HG03108 (cell line): ENCODE data around the gene DMRT3.
"Not testable (repeated sequence)": the region's sequence is repeated elsewhere in the genome, so short reads cannot be mapped to it uniquely, and the experiment has no call there.

Source experiments
- ATAC-seq: cut with Tn5 transposase; IDR thresholded peaks from one replicate; pipeline ENCODE4 v1.9.1; 2021; ENCODE audit warnings: moderate library complexity; ENCODE audit not compliant: unreplicated experiment

Gene DMRT3

DNA sequence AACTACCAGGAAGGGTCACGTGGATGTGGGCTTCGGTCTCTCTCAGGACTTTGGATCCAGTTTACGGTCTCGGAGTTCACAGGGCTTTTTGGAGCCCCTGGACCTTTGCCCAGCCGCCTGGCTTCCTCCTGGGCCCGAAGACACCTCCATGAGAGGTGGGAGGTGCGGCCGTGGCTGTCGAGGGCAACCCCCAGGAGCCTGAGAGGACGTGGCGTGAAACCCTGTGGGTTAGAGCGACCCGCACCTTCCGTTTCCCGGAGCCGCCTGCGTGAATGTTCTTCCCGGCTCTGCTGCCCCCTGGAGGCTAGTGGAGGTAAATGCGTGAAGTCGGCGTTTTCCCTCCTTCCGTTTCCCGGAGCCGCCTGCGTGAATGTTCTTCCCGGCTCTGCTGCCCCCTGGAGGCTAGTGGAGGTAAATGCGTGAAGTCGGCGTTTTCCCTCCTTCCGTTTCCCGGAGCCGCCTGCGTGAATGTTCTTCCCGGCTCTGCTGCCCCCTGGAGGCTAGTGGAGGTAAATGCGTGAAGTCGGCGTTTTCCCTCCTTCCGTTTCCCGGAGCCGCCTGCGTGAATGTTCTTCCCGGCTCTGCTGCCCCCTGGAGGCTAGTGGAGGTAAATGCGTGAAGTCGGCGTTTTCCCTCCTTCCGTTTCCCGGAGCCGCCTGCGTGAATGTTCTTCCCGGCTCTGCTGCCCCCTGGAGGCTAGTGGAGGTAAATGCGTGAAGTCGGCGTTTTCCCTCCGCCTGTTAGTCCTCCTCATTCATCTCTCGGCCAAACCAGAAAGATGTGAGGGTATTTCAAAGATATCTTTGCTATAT is 22.1 kb downstream of the DMRT3 start:
- ATAC-seq = not testable (repeated sequence)

DNA sequence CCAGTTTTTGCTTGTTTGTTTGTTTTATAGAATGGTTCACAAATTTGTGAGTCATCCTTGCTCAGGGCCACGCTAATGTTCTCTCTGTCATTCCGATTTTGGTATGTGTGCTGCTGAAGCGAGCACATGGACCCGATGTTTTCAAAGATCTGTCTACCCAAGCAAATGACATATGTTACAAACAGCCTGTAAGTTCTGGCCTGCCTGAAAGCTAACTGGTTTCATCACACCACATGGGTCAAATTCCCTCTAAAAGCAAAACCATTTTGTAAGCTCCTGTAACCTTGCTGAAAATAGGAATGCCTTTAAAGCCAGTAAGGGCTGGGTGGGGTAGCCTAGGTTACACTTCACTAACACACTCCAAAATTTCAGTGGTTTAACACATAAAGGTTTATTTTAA is 25.4 kb downstream of the DMRT3 start:
- no peak for ATAC-seq

DNA sequence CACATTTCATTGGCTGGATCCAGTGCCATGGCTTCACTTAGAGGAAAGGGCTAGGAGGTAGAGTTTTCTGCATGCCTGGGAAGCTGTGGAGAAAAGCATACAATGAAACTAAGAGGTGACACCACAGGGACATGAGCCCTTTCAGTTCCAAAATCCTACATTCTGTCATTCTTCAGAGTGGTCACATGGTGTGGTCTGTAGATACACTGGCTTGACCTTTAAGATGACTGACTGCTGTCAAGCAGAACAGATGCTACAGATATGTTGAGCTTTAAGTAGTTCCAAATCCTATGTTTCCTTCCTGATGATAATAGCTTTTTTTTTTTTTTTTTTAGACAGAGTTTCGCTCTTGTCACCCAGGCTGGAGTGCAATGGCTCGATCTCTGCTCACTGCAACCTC is 26.2 kb downstream of the DMRT3 start:
- no peak for ATAC-seq

DNA sequence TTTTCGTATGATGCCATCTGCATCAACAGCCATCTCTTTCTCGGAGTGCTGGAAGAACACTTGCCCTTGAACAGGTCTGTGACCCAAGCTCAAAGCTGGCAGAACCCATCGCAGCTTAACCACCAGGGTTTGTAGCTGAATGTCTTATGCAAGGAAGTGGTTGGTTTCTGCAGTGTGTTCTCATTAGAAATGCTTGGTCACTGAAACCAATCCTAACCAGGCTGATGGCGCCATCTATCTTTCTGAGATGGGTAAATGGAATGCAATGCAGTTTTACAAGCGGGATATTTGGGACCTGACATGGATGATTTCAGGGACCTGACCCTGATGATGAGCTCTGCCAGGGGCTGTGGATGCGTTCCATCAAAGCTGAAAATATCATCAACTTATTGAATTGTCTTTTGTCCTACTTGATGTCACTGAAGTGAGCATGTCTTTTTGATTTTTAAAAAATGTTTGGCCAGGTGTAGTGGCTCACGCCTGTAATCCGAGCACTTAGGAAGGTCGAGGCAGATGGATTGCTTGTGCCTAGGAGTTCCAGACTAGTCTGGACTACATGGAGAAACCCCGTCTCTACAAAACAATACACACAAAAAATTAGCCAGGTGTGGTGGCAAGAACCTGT is 28.7 kb downstream of the DMRT3 start:
- ATAC-seq = peak; percentile 76

DNA sequence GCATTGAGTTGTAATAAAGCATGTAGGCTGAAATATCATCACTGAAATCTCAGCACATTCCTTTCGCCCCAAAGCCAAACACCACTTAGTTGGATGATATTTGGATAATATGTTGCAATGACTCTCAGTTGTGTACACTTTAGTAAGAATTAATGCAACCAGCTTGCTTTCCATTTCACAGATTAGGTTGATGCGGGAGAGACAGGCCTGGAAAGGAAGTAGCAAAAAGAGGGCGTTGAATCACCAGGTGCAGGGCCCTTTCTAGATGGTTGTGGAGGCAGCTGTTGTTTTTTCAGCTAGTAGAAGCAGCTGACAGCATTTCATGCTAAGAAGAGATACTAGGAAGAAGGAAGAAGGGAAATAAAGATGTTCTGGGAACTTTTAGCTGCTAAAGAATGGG is 30.9 kb downstream of the DMRT3 start:
- ATAC-seq = no peak

DNA sequence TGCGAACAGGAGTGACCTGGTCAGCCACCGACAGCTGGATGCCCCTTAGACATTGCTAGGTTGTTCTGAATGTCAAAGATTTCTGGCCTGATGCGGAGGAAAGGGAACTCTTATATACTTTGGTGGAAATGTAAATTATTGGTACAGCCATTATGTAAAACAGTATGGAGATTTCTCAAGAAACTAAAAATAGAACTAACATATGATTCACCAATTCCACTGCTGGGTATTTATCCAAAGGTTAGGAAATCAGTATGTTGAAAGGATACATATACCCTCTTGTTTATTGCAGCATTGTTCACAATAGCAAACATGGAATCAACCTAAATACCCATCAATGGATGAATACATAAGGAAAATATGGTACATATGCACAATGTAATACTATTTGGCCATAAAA is 31.8 kb downstream of the DMRT3 start:
- no peak for ATAC-seq

DNA sequence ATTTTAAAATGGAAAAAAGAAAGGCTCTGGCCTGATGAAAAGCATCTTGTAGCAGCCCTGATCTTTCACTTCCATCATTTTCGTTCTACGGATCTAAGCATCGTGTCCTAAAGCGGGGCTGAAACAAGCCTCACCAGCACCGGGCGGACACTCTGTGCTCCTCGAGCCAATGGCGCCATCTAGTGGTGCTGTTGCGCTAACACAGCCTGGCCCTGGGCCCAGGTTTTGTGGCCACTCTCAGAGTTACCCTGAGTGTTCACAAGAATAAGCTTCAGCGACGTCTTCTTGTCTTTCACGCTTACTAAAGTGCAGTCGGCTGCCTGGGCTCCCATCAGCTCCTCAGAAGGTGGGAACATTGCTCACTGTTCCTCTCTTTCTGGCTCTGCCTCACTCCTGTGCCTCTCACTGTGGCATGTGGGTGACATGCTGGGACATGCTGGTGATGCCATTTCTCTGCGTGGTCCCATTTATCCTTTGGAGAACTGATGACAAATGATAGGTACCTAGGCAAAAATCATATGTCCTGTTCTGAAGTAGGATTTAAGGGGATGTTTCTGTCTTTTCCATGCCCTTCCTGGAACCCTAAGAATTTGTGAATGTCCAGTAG is 32.7 kb downstream of the DMRT3 start:
- ATAC-seq = peak; percentile 82

DNA sequence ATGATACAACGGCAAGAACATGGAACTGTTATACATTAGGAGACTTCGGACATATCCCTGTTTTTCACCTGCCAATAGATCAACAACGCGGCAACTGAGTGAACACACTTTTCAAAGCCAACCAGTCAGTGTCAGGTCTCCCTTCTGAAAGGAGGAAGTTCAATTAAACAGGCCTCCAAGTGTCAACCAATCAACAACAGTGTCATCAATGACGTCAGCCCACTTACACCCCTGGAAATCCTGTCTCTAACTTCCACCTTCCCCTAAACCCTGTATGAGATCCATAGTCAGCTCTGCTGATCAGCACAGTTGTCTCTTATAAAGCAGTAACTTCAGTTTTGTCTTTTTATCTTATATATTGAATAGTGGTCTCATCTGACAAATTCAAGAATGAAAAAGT is 36.6 kb downstream of the DMRT3 start:
- ATAC-seq = no peak

DNA sequence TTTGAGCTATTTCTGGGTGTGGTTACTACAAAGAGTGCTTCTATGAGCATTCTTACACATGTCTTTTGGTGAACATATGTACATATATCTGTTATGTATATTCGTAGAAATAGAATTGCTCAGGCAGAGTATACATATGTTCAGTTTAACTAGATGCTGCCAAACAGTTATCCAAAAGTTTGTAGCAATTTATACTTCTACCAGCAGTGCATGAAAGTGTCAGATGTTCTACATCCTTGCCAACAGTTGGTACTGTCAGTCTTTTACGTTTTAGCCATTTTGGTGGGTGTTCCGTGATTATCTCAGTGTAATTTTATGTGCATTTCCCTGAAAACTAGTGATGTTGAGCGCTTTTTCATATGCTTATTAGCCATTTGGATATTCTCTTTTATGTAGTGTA is 37.8 kb downstream of the DMRT3 start:
- ATAC-seq = no peak

DNA sequence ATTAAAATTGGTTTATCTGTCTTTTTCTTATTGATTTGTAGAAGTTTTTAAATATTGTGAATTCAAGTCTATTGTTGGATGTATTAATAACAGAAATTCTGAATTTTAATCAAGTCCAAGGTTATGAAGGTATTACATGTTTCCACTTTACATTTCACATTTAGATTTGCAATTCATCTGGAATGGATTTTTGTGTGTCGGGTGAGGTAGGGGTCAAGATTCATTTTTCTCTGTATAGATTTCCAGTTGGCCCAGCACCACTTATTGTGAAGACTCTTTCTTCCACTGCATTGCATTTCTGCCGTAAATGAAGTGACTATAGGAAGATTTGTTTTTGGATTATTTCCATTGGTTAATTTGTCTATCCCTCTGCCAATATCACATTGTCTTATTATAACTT is 38.2 kb downstream of the DMRT3 start:
- no peak for ATAC-seq

DNA sequence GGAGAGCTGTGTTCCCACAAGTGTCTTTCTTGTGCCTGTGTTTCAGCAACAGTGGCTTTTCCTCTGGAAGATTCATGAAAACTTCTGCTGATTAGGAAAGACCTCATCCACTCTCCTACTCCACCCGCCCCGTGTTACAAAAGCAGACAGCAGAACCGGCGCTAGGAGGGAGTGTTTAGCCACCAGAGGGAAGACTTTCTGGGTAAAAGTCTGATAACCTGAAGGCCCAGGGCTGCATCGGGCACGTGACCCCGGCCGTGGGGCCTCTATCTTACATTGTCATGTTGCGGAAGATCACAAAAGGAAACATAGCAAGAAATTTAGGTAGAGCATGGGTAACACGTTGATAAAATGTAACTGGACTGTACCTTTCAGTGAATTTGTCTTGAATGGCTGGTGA is 41.7 kb downstream of the DMRT3 start:
- no peak for ATAC-seq

DNA sequence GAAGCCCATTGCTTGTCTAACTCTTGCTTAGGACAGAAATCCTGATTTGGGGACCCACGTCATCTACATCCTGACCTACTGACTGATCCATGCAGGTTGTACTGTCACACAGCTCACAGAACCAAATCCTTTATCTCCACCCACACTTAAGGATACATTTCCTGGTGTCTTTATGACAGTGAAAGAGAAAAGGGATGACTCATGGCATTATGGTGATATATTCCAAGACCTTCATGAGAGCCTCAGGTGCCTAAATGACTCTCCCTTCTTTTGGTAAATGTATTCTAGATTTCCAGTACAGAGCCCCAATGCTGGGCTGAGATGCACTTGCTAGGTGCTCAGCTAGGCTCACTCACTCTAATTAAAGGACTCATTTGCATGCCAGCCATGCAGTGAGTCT is 47.7 kb downstream of the DMRT3 start:
- no peak for ATAC-seq

DNA sequence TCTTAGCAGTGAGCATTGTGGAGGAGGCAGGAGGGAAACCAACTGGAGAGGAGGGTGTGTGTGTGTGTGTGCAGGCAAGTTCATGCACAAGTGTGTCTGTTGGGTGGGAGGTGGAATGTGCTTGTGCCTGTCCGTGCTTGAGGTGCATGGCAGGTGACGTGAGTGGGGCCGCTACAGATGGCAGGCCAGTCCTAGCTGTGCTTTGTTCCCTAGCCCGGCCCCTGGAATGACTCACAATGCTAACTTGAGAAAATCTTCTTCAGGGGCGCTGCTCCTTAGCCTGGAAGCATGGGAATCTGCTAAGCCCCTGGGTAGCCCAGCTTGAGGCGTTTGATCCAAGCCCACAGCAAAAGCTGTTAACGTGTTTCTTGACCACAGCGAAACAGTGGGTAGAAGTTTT is 48.7 kb downstream of the DMRT3 start:
- ATAC-seq = no peak

DNA sequence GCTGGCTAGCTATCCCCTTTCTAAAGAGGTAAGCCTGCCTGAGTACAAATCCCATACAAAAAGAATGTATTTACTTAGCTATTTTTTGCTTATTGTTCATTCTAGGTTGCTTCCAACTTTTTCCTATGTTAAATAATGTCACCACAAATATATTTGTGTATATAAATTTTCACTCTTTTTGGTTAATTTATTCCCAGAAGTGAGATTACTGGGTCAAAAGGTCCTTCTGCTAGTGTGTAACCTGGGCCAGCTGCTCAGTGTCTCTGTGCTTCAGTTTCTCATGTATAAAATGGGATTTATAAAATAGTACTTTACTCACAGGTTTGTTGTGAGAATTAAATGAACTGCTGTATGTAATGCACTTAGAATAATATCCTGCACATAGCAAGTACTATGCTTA is 49.8 kb downstream of the DMRT3 start:
- ATAC-seq = no peak

DNA sequence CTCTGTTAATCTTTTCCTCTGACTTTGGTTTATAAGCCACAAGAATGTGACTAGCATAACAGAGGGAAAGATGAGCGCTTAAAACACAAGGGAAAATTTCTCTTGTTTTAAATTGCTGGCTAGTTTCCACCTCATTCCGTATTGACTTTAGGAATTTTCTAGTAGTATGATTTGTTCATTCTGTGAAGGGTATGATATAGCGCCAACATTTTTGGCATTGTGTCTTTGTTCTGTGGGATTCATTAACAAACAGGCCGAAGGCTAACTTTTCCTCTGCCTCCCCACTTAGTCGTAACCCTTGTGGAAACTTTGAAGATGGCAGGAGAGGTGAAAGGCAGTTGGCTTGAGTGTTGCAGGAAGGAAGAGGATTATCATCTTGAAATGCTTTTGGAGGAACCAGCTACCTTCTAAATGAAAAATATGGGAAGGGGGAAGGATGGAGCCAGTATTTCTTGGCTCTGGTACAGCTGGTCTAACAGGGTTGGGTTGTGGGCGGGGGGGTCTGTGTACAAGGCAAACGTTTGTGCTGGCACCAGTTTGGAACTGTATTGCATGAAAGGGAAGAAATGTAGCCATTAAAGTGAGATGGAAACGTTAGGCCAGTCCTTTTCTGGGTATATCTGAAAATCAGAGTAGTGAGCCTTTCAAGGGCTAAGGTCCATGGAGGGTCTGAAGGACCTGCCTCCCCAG is 52.2 kb downstream of the DMRT3 start:
- ATAC-seq = no peak

DNA sequence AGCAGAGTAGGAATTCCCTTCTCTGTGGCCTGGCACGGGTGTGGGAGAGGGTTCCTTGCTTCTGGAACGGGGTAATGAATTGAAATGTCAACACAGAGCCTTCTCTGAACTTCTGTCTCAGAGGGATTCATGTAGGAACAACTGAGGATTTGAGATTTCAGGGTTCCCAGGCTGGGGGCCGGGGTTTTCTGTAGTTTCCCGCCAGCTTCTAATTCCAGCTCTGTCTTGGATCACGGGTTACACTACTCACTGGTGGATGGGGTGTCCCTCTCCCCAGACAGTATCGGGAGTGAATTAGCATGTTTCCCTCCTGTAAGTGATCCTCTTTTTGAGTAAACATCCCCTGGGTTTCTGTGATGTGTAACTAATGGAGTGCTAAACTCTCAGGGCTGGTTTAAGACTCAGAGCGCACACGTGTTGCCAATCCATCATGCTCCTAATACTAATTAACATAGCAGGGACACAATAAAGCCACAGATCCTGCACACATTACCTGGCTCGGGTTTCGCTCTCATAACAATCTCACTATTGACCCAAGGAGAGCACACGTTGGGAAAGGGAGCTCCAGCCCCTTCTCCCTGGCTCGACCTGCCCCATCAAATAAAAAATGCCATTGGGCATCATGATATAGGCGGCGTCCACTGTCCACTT is 55.6 kb downstream of the DMRT3 start:
- ATAC-seq = no peak

DNA sequence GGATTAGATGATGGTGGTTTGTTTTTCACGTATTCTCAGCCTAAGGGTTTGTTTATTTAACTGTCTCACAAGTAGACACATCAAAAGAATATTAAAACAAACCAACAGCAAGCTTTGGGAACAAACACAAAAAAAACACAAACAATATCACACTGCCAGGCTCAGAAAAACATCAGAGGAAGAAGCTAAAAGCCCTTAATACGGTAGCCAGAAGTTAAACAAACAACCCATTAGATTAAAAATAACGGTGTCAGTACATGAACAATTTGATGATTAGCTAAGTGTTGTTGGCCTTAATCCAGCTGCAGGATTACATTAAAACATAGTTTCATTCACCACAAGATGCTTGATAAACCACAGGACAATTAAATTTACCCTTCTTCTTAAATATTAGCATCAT is 57.8 kb downstream of the DMRT3 start:
- no peak for ATAC-seq

DNA sequence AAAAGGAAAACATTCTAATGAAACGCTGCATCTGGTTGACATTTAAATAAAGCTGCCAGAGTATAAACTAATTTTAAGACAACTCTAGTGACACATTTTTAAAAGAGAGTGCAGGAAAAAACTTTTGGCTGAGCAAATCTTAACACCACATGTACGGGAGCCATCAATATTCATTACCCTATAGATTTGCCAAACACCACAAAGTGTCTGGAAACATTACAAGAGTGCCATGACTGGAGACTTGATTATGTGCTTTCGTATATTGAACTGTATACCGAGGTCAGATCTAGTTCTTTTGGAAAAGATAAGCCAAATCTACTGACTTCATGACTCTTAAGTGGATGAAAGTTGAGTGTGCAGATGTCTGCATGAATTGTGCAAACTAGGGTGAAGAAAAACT is 63.1 kb downstream of the DMRT3 start:
- no peak for ATAC-seq
